Gastroesophageal sphincter (tissue), 4 donors: ENCODE results near the gene TBX3. TPM values are rescaled to one million over a fixed set of nuclear protein-coding genes. Genes with fewer than 3 reads are reported as not detected.

Source experiments
- ATAC-seq: fragments of 150-250 bp; one replicate; pipeline ENCODE4 v1.9.1; 2016; ENCODE audit warnings: mild to moderate bottlenecking, moderate library complexity
- H3K27ac ChIP-seq, 4 donors: fragments of 200-600 bp; sonication (generic) in 3 of 4; 1 replicate in 3 of 4; 2 replicates in 1 of 4; pipeline ENCODE4 v1.5.1; 2016 to 2019
- H3K27me3 ChIP-seq: fragments of 200-600 bp; sonication (generic); one replicate; pipeline ENCODE4 v1.5.1; 2019
- H3K36me3 ChIP-seq, 2 donors: fragments of 200-600 bp; sonication (generic); one replicate each; pipeline ENCODE4 v1.5.1; 2019; ENCODE audit warnings: control low read depth in 1 of 2
- H3K4me1 ChIP-seq, 3 donors: fragments of 200-600 bp; sonication (generic); 1 replicate in 2 of 3; 2 replicates in 1 of 3; pipeline ENCODE4 v1.5.1; 2016 to 2019; ENCODE audit warnings: control low read depth in 2 of 3
- H3K4me3 ChIP-seq, 2 donors: fragments of 200-600 bp; sonication (generic); one replicate each; pipeline ENCODE4 v1.5.1; 2019; ENCODE audit warnings: mild to moderate bottlenecking in 1 of 2, moderate library complexity in 1 of 2
- H3K9me3 ChIP-seq, 3 donors: fragments of 200-600 bp; sonication (generic); one replicate each; pipeline ENCODE4 v1.5.1; 2017 to 2019; ENCODE audit warnings: control low read depth in 2 of 3
- CTCF ChIP-seq, 4 experiments: fragments of 200-600 bp in 2 of 4; fragments of 450-650 bp in 2 of 4; sonication (generic) in 1 of 4; IDR thresholded peaks; one replicate each; pipeline ENCODE4 v1.5.1; 2017 to 2019; ENCODE audit warnings: antibody characterized with exemption in 4 of 4, mild to moderate bottlenecking in 2 of 4, moderate library complexity in 2 of 4
- EP300 ChIP-seq: sonication (generic); formaldehyde crosslinking; IDR thresholded peaks from one replicate; pipeline ENCODE4 v1.6.1; 2017; ENCODE audit warnings: antibody characterized with exemption, mild to moderate bottlenecking
- POLR2A ChIP-seq, 2 donors: fragments of 450-650 bp; IDR thresholded peaks; one replicate each; pipeline ENCODE4 v1.6.1; 2017; ENCODE audit warnings: antibody characterized with exemption in 2 of 2, mild to moderate bottlenecking in 2 of 2, moderate library complexity in 1 of 2
- POLR2AphosphoS5 ChIP-seq: sonication (generic); formaldehyde crosslinking; IDR thresholded peaks from one replicate; pipeline ENCODE4 v1.6.1; 2017; ENCODE audit warnings: antibody characterized with exemption
- WGBS, 2 donors: methylation state at CpG; one replicate each; pipeline ENCODE4 v1.1.5; 2018; ENCODE audit warnings: low coverage in 1 of 2; 5-methylcytosine and 5-hydroxymethylcytosine counted together
- total RNA-seq, 4 donors: library from RNA; depleted of rRNA; stranded (reverse); fragments of >200 nt; gene quantifications; one replicate each; pipeline ENCODE4 v1.1.0, GENCODE V29; 2016

The TBX3 gene
- total RNA-seq, 4 donors from 2014 or later: 6.9 to 17.4 (median 10.0) TPM

GRCh38 chr12:114668151-114668885 is 15.7 kb downstream of the TBX3 start:
- peak; percentile 81 for ATAC-seq
- H3K4me1 ChIP-seq: peaks cover 0 to 38% (median 4%) of the 10 kb centered on the region in 3 donors
- 1% methylated on average over 15 to 16 of the region's 46 CpGs for WGBS, 2 donors
- no peak for TF ChIP-seq POLR2A (IDR thresholded peaks at IDR 0.05)
- TF ChIP-seq CTCF (IDR thresholded peaks at IDR 0.05): peak in 3 of 4 experiments; percentile 73 to 79 (median 75)
- no peak for TF ChIP-seq POLR2AphosphoS5
- TF ChIP-seq EP300: no peak
- no peaks in the 10 kb centered on the region for H3K9me3 ChIP-seq
- peak overlapping the region; percentile 15 to 49 for H3K4me3 ChIP-seq
- peaks cover 0 to 17% of the 10 kb centered on the region in 2 donors for H3K36me3 ChIP-seq
- peak overlapping the region in 3 of 4 donors; percentile 36 to 64 (median 63) for H3K27ac ChIP-seq
- H3K27me3 ChIP-seq: peaks cover 58% of the 10 kb centered on the region

GRCh38 chr12:114667669-114668150 is 16.3 kb downstream of the TBX3 start:
- Histone ChIP-seq H3K4me3 (peak overlapping the region in 1 of 2 donors; percentile 49), H3K27me3 (peaks cover 64% of the 10 kb centered on the region), H3K36me3 (peaks cover 0 to 12% of the 10 kb centered on the region in 2 donors), H3K27ac (no peak overlapping the region), H3K4me1 (peaks cover 0 to 35% (median 4%) of the 10 kb centered on the region in 3 donors), H3K9me3 (no peaks in the 10 kb centered on the region)
- WGBS, 2 donors: 28% methylated on average over 9 of the region's 16 CpGs; no CpG with 5 or more reads in 1 of the 2 donors
- TF ChIP-seq POLR2AphosphoS5: no peak
- no peak for TF ChIP-seq CTCF (IDR thresholded peaks at IDR 0.05)
- TF ChIP-seq EP300: no peak
- TF ChIP-seq POLR2A (IDR thresholded peaks at IDR 0.05): no peak
- ATAC-seq: no peak

GRCh38 chr12:114666746-114667668 is 17.0 kb downstream of the TBX3 start:
- H3K27me3 ChIP-seq: peaks cover 67% of the 10 kb centered on the region
- H3K36me3 ChIP-seq: peaks cover 0 to 7% of the 10 kb centered on the region in 2 donors
- H3K4me1 ChIP-seq: peaks cover 0 to 37% (median 4%) of the 10 kb centered on the region in 3 donors
- TF ChIP-seq POLR2A (IDR thresholded peaks at IDR 0.05) (no peak), POLR2AphosphoS5 (no peak), EP300 (no peak), CTCF (IDR thresholded peaks at IDR 0.05) (no peak)
- ATAC-seq: no peak
- no peak overlapping the region for H3K4me3 ChIP-seq
- 61 to 81% methylated on average over 7 to 13 of the region's 53 CpGs for whole genome bisulfite sequencing, 2 donors
- no peaks in the 10 kb centered on the region for H3K9me3 ChIP-seq
- H3K27ac ChIP-seq: no peak overlapping the region

- Histone ChIP-seq H3K9me3 (no peaks in the 10 kb centered on the region), H3K4me3 (no peak overlapping the region), H3K36me3 (no peaks in the 10 kb centered on the region), H3K27ac (no peak overlapping the region), H3K4me1 (peaks cover 0 to 37% (median 4%) of the 10 kb centered on the region in 3 donors), H3K27me3 (peaks cover 73% of the 10 kb centered on the region)
- ATAC-seq: no peak
- 23% methylated on average over 19 of the region's 54 CpGs; no CpG with 5 or more reads in 1 of the 2 donors for WGBS, 2 donors
- no peak for TF ChIP-seq CTCF (IDR thresholded peaks at IDR 0.05)
Observed at GRCh38 chr12:114665411-114666260, 18.3 kb downstream of the TBX3 start.
